DOHH2 (cell line): ENCODE measurements around the gene HINT3.
"Not testable (repeated sequence)": the region's sequence is repeated elsewhere in the genome, so short reads cannot be mapped to it uniquely, and the experiment has no call there.

ENCODE experiments used
- CTCF ChIP-seq: fragments of 200-600 bp; sonication (generic); IDR thresholded peaks from one replicate; pipeline ENCODE4 v1.5.1; 2014; ENCODE audit warnings: antibody characterized with exemption, mild to moderate bottlenecking, low read depth, low read length; ENCODE audit not compliant: poor library complexity, severe bottlenecking
- EZH2phosphoT487 ChIP-seq: fragments of 200-600 bp; sonication (generic); IDR thresholded peaks from 2 replicates; pipeline ENCODE4 v1.6.1; 2017; ENCODE audit warnings: borderline replicate concordance, mild to moderate bottlenecking, antibody characterized with exemption, low read length, moderate library complexity, mixed read lengths

- not testable (repeated sequence) for TF ChIP-seq CTCF, EZH2phosphoT487
These were observed 5.9 kb upstream of the HINT3 start for GRCh38 chr6:125950716-125951115.
